Left lobe of liver (tissue), 2 donors: ENCODE data around the gene TLK2. TPM values are rescaled to one million over a fixed set of nuclear protein-coding genes. Genes with fewer than 3 reads are reported as not detected.
A peak's percentile ranks its signal among the peaks of the same experiment; 100 is the strongest.
"Not testable (repeated sequence)": the region's sequence is repeated elsewhere in the genome, so short reads cannot be mapped to it uniquely, and the experiment has no call there.

Experiments used
- ATAC-seq: fragments of 200-7000 bp; cut with Tn5 transposase; one replicate; pipeline ENCODE4 v1.9.1; 2020; ENCODE audit warnings: mild to moderate bottlenecking, moderate library complexity
- DNase-seq: peaks from one replicate; pipeline ENCODE4 v3.0.0-alpha.2; 2020; ENCODE audit warnings: low spot score
- total RNA-seq: library from RNA; stranded (reverse); gene quantifications from one replicate; pipeline ENCODE4 v1.2.1, GENCODE V29; 2021
- donor health status: DM: no; HTN: no; CAD: no; lungs with moderate emphysema.
- donor health status: DM: no; HTN: yes; CAD: no.

Gene TLK2
- total RNA-seq, 1 donor from 2014 or later, result 11.4 TPM

DNA sequence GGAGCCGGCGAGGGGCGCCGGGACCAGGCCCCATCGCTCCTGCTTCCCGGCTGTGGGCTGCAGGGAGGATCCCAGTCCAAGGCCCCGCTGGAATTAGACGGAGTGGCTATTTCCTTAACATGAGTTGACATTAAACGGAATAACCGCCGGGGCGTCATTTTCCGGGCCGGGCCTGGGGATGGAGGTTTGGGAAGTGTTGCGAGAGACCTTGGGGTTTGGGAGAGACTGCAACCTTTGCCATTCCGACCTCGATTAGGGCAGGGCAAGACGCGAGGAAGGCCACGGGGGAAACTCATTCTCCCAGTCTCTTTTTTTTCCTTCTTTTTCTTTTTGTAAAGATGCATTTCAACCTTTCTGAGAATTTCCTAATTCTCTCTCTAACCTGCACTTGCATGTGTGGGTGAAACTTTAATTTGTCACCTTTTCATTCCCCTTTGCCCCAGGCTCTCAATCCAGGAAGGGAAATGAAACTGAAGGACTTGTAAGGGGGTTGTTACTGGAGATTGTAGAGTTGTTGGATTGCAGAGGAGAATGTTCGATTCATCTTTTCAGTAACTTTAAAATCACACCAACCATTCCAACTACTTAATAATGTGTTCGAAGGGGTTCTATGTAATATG is 1.1 kb downstream of the TLK2 start:
- peak; percentile 58 for DNase-seq
- ATAC-seq, result peak; percentile 35

DNA sequence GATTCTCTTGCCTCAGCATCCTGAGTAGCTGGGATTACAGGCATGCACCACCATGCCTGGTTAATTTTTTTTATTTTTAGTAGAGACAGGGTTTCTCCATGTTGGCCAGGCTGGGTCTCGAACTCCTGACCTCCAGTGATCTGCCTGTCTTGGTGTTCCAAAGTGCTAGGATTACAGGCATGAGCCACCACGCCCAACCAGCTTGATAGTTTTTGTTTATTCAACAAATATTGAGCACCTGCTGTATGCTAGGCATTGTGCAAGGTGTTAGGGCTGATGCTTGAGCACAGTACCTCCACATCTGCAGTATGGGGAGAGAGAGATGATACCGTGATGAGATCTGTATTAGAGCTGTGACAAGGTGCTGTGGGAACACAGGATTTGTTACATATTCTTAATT is 3.9 kb downstream of the TLK2 start:
- DNase-seq, result peak; percentile 15
- not testable (repeated sequence) for ATAC-seq

DNA sequence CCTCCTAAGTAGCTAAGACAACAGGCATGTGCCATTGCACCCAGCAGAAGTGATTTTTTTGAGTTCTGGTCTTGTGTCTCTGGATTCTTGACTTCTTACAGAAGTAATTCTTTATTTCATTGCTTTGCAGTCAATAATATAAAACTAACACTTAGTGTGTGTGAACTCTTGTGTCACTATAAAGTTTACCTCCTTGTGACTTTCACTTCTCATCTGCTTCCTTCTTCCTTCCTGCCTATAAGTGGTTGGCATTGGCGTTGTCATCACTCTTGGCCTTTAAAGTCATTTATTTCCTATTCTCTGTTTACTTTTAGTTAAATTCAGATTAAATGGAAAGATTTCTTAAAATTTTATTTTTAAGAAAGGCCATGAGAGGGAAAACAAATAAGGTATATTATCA is 12.4 kb downstream of the TLK2 start:
- ATAC-seq, result not testable (repeated sequence)

DNA sequence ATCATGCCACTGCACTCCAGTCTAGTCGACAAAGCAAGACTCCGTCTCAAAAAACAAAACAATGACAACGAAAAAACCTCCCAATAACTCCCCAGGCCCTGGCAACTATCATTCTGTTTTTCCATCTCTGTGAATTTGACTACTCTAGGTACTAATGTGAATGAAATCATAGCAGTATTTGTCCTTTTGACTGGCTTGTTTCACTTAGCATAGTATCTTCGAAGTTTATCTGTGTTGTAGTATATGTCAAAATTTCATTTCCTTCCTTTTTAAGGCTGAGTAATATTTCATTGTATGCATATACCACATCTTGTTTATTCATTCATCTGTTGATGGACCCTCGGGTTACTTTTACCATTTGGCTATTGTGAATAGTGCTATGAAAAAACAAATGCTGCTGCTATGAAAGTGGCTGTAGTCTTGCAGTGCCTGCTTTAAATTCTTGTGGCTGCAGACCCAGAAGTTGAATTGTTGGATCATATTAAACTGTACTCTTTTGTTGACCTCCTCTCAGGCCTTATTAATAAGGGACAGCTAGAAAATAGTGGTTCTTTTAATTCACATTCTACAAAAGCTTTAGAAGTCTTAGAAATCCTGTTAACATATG is 14.5 kb downstream of the TLK2 start:
- not testable (repeated sequence) for ATAC-seq, DNase-seq

More for the DNA sequence above, 12.4 kb downstream of the TLK2 start:
- not testable (repeated sequence) for DNase-seq

DNA sequence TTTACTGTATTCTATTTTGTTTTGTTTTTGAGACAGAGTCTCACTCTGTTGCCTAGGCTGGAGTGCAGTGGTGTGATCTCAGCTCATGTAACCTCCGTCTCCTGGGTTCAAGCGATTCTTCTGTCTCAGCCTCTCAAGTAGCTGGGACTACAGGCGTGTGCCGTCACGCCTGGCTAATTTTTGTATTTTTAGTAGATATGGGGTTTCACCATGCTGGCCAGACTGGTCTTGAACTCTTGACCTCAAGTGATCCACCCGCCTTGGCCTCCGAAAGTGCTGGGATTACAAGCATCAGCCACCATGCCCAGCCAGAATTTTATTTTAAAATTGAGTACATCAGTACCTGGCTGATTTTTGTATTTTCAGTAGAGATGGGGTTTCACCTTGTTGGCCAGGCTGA is 15.4 kb downstream of the TLK2 start:
- ATAC-seq, result not testable (repeated sequence)
- peak; percentile 11 for DNase-seq

DNA sequence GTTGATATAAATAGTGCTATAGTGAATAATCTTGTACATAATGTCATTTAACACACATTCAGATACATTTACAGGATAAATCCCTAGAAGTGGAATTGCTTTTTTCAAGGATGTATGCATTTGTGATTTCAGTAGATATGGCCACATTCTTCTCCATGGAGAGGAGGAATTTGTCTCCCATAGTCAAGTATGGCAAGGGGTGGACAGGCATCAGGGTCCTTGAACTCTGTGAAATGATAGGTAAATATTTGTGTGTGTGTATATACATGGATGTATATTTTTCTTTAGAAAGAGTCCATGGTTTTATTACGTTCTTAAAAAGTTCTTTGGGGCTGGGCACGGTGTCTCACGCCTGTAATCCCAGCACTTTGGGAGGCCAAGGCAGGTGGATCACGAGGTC is 17.7 kb downstream of the TLK2 start:
- not testable (repeated sequence) for DNase-seq, ATAC-seq

DNA sequence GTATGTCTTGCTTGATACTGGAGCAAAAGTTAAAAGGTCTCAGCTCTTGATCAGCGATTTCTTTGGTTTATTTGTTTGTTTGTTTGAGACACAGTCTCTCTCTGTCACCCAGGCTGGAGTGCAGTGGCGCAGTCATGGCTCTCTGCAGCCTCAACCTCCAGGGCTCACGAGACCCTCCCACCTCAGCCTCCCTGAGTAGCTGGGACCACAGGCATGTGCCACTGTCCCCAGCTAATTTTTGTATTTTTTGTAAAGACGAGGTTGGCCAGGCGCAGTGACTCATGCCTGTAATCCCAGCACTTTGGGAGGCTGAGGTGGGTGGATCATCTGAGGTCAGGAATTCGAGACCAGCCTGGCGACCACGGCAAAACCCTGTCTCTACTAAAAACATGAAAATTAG is 20.2 kb downstream of the TLK2 start:
- peak; percentile 35 for DNase-seq
- not testable (repeated sequence) for ATAC-seq

DNA sequence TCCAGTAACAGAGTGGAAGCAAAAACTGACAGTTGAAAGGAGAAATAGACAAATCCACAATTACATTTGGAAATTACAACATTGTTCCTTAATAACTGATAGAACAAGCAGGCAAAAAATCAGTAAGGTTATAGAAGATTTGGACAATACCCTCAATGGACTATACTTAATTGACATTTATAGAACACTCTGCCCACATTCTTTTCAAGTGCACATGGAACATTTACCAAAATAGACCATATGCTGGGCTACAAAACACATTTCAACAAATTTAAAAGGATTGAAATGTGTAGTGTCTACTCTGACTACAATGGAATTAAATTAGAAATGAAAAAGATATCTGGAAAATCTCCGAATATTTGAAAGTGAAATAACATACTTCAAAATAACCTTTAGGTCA is 21.8 kb downstream of the TLK2 start:
- DNase-seq, result not testable (repeated sequence)

DNA sequence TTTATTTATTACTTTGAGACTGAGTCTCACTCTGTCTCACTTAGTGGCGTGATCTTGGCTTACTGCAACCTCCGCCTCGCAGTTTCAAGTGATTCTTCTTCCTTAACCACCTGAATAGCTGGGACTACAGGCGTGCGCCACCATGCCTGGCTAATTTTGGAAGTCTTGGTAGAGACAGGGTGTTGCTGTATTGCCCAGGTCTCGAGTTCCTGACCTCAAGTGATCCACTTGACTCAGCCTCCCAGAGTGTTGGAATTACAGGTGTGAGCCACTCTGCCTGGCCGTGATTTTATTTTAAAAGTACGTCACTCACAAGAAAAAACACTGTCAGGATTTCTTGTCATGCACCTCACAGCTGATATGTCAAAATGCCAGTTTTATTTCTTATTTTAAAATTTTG is 26.2 kb downstream of the TLK2 start:
- not testable (repeated sequence) for ATAC-seq, DNase-seq

More for the DNA sequence above, 21.8 kb downstream of the TLK2 start:
- ATAC-seq, result not testable (repeated sequence)

DNA sequence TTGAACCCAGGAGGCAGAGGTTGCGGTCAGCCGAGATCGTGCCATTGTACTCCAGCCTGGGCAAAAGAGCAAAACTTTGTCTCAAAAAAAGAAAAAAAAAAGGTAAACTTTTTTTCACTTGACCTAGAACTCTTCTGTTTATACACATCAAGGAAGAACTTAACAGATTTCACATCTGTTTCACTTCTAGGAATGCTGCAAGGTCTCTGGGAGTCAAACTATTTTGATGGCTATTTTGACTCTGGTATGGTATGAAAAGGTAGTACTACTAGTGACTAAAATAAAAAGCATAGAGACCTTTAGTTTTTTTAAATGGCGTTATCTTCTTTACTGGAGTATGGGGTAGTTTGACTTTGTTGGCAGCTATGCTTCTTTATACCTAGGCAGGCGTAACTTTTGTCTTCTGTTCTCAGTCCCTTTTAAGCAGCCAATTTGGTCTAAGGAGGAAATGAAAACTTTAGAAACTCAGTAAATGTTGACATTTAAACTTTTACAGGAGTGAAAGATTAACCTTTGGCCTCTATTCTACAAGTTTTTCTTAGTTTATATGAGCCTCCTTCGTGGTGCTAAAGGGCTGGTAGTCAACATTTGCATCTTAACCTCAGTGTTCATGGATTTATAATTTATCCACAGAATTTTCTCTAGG is 28.7 kb downstream of the TLK2 start:
- ATAC-seq, result peak; percentile 22
- not testable (repeated sequence) for DNase-seq

DNA sequence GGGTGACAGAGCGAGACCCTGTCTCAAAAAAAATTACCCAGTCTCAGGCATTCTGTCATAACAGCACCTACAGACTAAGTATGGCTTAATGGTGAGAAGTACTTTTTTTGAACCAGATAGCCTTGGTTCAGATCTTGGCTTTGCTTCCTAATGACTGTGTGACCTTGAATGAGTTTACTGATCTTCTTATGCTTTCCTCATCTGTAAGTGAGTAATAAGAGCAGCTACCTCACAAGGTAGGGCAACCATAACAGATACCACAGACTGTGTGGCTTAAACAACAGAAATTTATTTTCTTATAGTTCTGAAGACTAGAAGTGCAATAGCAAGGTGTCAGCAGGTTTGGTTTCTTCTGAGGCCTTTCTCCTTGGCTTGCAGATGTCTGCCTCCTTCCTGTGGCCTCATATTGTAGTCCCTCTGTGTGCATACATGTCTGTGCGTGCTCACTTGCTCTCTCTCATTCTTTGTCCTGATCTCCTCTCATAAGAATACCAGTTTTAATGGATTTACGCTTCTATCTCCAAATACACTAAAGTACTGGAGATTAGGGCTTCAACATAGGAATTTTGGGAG is 31.7 kb downstream of the TLK2 start:
- DNase-seq, ATAC-seq: not testable (repeated sequence)

DNA sequence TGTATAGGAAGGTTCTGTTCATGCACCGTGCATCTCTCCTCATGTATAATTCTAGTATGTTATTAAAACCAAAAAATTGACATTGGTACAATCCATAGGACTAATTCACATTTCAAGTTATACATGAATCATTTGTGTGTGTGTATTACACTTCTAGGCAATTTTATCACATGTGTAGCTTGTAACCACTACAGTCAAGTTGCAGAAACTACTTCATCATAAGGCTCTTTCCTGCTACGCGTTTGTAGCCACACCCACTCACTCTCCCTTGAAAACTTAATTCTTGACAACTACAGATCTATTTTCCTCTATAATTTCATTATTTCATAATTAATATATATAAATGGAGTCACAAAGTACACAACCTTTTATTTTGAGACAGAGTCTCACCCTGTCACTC is 32.4 kb downstream of the TLK2 start:
- DNase-seq, ATAC-seq: not testable (repeated sequence)

DNA sequence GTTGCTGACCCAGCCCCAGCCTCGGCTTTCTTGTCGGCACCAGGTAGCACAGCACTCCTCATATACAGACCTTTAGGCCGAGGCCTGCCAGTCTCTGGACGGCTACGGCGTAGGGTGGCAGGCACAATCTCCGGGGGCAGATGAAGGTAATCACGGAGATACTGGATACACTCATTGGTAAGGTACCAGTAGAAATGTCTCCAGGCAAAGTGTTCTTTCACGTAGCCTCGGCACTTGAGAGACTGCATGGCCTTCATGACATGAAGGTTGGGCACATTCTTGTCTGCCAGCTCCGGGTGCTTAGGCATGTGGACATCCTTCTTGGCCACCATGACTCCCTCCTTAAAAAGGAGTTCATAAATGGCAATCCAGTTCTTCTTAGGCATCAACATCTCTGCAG is 37.8 kb downstream of the TLK2 start:
- not testable (repeated sequence) for ATAC-seq

DNA sequence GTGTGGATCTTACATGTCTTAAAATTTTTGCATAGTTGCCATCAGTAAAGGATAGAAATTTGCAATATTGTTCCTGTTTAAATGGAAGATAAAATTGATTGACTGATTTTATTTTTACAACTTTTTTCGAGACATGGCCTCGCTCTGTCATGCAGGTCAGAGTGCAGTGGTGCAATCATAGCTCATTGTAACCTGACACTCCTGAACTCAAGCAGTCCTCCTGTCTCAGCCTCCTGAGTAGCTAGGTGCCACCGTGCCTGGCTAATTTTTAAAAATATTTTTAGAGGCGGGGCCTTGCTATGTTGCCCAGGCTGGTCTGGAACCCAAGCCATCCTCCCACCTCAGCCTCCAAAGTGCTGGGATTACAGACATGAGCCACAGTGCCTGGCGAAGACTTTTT is 42.7 kb downstream of the TLK2 start:
- ATAC-seq, DNase-seq: not testable (repeated sequence)

More for the DNA sequence above, 37.8 kb downstream of the TLK2 start:
- not testable (repeated sequence) for DNase-seq

DNA sequence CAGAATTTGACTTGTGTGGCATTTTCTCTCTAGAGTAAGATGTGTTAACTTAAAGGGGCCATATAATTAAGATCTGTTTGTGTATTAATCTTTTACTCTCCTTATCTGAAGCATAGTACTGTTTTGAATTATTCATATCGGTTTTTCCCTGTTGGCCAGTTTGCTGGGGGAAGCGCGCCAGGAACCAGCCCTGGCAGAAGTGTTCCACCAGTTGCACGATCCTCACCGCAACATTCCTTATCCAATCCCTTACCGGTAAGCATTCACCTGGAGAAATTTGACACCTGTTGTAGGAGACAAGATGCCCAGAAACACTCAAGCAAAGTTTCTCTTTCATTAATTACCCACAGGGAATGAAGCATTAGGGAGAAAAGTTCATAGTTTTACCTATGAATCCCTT is 45.5 kb downstream of the TLK2 start:
- not testable (repeated sequence) for ATAC-seq, DNase-seq

DNA sequence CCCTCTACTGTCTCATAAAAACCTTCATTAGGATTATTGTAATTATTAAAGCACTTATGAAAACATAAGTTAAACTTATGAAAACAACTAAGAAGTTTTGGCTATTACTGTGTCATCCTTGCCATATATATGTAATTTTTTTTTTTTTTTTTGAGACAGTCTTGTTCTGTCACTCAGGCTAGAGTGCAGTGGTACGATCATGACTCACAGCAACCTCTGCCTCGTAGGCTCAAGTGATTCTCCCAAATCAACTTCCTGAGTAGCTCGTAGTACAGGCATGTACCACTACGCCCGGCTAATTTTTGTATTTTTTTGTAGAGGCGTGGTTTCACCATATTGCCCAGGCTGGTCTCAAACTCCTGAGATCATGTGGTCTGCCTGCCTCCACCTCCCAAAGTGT is 46.7 kb downstream of the TLK2 start:
- not testable (repeated sequence) for DNase-seq, ATAC-seq

DNA sequence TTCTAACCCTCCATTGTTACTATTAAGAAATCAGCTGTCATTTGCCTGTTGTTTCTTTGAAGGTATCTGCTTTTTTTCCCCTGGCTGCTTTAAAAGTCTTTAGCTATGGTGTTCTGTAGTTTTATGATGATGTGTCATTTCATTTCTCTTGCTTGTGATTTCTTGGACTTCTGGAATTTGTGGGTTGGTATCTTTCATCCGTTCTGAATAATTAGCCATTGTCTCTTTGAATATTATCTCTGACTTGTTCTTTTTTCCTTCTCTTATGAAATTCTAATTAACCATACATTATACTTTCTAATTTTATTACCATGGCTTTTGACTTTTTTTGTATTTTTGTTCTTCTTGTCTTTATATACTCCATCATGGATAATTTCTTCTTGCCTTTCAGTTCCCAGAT is 52.3 kb downstream of the TLK2 start:
- DNase-seq, ATAC-seq: not testable (repeated sequence)

DNA sequence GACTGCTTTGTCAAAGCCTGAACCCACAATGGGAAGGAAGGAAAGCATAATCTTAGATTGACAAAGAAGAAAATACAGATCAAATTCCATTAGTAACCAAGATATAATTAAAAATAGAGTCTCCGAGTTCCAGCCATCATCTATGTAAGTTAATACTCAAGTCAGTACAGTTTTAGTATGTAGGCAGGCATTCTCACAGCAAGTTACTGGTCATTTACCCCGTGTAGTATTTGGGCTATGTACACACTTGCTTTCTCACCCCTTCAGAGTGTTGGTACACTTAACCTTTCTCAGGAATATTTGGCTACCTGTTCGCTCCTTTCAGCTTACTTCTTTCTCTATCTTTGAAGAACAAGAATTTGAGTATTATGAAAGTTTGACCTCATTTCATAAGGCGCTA is 57.9 kb downstream of the TLK2 start:
- not testable (repeated sequence) for ATAC-seq, DNase-seq

DNA sequence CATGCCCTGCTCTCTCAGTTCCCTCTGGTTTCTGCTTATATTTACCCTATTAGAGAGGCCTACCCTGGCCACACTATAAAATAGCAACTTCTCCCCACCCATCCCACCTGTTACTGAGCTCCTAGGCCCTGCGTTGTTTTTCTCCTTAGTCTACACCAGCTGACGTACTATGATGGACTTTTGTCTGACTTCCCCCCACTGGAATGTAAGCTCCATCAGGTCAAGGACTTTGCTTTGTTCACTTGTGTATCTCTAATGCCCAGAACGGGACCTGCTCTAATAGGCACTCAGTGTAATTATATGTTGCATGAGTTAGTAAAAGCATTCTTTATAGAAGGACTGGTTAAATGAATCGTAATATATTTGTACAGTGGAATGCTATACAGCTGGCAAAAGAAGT is 62.4 kb downstream of the TLK2 start:
- not testable (repeated sequence) for DNase-seq
- peak; percentile 34 for ATAC-seq

DNA sequence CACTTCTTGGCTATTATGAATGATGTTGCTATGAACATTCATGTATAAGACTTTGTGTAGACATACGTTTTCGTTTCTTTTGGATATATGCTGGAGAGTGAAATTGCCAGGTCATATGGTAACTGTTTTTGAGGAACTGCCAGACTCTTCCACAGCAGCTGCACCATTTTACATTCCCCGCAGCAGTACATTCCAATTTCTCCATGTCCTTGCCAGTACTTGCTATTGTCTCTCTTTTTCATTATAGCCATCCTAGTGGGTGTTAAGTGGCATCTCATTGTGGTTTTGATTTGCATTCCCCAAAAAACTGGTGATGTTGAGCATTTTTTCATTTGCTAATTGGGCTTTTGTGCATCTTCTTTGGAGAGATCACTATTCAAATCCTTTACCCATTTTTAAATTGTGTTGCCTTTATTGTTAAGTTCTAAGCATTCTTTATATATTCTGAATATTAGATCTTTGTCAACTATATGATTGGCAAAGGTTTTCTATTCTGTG is 64.7 kb downstream of the TLK2 start:
- ATAC-seq, DNase-seq: not testable (repeated sequence)

DNA sequence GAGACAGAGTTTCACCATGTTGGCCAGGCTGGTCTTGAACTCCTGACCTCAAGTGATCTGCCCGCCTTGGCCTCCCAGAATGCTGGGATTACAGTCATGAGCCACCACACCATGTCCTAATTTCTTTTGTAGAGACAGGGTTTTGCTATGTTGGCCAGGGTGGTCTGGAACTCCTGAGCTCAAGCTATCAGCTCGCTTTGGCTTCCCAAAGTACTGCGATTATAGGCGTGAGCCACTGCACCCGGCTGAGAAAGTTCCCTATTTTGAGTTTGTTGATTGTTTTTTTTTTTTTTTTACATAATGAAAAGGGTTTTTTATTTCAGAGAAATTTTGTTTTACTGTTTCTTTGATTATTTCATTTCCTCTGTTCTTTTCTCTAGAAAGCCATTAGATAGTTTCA is 67.4 kb downstream of the TLK2 start:
- DNase-seq, ATAC-seq: not testable (repeated sequence)
